ENCODE results near the gene GPR61.

Gene GPR61

GRCh38 chr1:109537450-109538178 is 2.1 kb upstream of the GPR61 start:
- no peak for DNase-seq

GRCh38 chr1:109538827-109539555 is 681 bp upstream of the GPR61 start:
- no peak for DNase-seq

GRCh38 chr1:109541102-109541501 is 1.4 kb downstream of the GPR61 start:
- no peak for DNase-seq

GRCh38 chr1:109542657-109543056 is 3.0 kb downstream of the GPR61 start:
- DNase-seq = no peak

- DNase-seq = no peak
These were observed 3.8 kb downstream of the GPR61 start for GRCh38 chr1:109543283-109543987.

- DNase-seq = no peak
These were observed 4.5 kb downstream of the GPR61 start for GRCh38 chr1:109543988-109544735.

GRCh38 chr1:109546311-109547109 is 6.8 kb downstream of the GPR61 start:
- DNase-seq = peak; percentile 94

GRCh38 chr1:109547463-109548320 is 8.0 kb downstream of the GPR61 start:
- DNase-seq = peak; percentile 35

GRCh38 chr1:109548321-109549267 is 8.9 kb downstream of the GPR61 start, which contains the start of gene GNAI3:
Gene GNAI3, plus strand, starts transcription at chr1:109548615. Its CDS starts 106 bp downstream, at chr1:109548721.
- DNase-seq = peak; percentile 97

GRCh38 chr1:109556563-109556962 is 16.9 kb downstream of the GPR61 start:
- DNase-seq = no peak

- DNase-seq = peak; percentile 26
These were observed 17.8 kb downstream of the GPR61 start for GRCh38 chr1:109557520-109557919.

GRCh38 chr1:109559995-109560394 is 20.3 kb downstream of the GPR61 start:
- DNase-seq = no peak

GRCh38 chr1:109564194-109564878 is 24.7 kb downstream of the GPR61 start:
- no peak for DNase-seq

GRCh38 chr1:109565241-109565640 is 25.6 kb downstream of the GPR61 start:
- no peak for DNase-seq

- no peak for DNase-seq
These were observed 27.3 kb downstream of the GPR61 start for GRCh38 chr1:109566982-109567381.

GRCh38 chr1:109567877-109568672 is 28.4 kb downstream of the GPR61 start:
- DNase-seq = no peak

- no peak for DNase-seq
These were observed 29.7 kb downstream of the GPR61 start for GRCh38 chr1:109569323-109569722.

- no peak for DNase-seq
These were observed 30.7 kb downstream of the GPR61 start for GRCh38 chr1:109570414-109570813.
